Measurements from ENCODE around the gene MYO5B. TPM values are rescaled to one million over a fixed set of nuclear protein-coding genes. Genes with fewer than 3 reads are reported as not detected.
"Not testable (repeated sequence)": the region's sequence is repeated elsewhere in the genome, so short reads cannot be mapped to it uniquely, and the experiment has no call there.

MYO5B gene
- total RNA-seq, 4 donors from 2014 or later, result 0.63 to 31.0 (median 13.0) TPM

GRCh38 chr18:50111398-50111797 lies 83.5 kb downstream of the MYO5B start:
- TF ChIP-seq CTCF (IDR thresholded peaks at IDR 0.05), result no peak
- ATAC-seq (ENCODE audit: low FRiP score) (no peak), DNase-seq (ENCODE audit: low spot score) (no peak)

GRCh38 chr18:50107468-50107977 lies 87.4 kb downstream of the MYO5B start:
- DNase-seq (ENCODE audit: low spot score) (no peak), ATAC-seq (ENCODE audit: low FRiP score) (no peak)
- TF ChIP-seq CTCF (IDR thresholded peaks at IDR 0.05), result no peak

DNA sequence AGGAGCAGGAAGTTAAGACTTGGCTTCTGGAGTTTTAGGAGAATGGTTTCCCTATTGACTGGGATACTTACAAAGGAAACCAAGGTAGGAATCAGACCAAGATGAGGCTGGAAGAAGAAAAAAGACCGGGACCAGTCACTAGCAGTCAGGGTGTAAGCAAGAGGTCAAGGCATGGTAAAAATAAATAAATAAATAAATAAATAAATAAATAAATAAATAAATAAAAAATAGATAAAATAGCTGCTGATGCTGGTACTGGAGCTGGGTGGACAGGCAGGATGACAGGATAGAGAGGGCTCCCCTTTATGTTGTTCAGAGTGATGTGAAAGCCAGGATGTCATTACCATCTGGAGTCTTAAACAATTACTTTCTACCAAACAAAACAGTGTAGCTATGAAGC lies 89.9 kb downstream of the MYO5B start:
- TF ChIP-seq CTCF (IDR thresholded peaks at IDR 0.05), result no peak
- DNase-seq (ENCODE audit: low spot score) (no peak), ATAC-seq (ENCODE audit: low FRiP score) (no peak)

DNA sequence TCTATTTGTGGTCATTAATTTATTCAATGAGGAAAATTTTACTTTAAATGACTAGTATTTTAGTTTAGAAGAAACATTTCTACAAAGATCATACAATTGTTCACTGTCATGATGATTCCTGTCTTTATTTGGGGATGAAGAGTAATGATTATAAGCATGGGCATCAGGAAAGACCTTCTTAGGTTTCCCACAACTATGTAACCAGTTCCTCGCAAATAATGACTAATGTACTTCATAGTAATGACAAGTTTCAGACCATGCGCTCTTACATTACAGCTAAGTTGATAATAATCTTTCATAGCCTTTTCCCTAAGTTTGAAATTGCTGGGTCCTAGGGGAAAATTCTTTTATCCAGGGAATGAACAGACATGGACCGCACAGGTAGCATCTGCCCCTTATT lies 90.5 kb downstream of the MYO5B start:
- ATAC-seq (ENCODE audit: low FRiP score) (no peak), DNase-seq (ENCODE audit: low spot score) (no peak)
- TF ChIP-seq CTCF (IDR thresholded peaks at IDR 0.05), result no peak

GRCh38 chr18:50099725-50100407 lies 95.1 kb downstream of the MYO5B start:
- DNase-seq (ENCODE audit: low spot score), result no peak
- TF ChIP-seq CTCF (IDR thresholded peaks at IDR 0.05), result no peak

DNA sequence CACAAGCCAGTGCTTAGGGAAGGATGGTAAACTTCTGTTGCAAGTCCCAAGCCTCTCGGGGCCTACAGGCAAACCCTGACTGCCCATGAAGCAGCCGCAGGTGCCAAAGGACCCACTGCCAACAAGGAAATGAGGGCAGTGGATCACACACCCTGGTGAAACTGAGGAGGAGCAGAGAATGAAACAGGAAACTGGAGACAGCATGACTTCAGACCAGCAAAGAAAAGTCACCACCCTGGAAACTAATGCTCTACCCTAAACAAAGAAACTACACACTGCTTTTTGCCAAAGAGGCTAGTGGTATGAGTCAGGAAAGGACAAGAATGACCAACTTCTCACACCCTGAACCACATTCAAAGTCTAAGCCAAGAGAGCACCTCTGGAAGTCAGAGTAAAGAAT lies 97.2 kb downstream of the MYO5B start:
- no peak for TF ChIP-seq CTCF (IDR thresholded peaks at IDR 0.05)
- ATAC-seq (ENCODE audit: low FRiP score) (no peak), DNase-seq (ENCODE audit: low spot score) (no peak)

More at GRCh38 chr18:50099725-50100407, 95.1 kb downstream of the MYO5B start:
- peak; percentile 28 for ATAC-seq (ENCODE audit: low FRiP score)

DNA sequence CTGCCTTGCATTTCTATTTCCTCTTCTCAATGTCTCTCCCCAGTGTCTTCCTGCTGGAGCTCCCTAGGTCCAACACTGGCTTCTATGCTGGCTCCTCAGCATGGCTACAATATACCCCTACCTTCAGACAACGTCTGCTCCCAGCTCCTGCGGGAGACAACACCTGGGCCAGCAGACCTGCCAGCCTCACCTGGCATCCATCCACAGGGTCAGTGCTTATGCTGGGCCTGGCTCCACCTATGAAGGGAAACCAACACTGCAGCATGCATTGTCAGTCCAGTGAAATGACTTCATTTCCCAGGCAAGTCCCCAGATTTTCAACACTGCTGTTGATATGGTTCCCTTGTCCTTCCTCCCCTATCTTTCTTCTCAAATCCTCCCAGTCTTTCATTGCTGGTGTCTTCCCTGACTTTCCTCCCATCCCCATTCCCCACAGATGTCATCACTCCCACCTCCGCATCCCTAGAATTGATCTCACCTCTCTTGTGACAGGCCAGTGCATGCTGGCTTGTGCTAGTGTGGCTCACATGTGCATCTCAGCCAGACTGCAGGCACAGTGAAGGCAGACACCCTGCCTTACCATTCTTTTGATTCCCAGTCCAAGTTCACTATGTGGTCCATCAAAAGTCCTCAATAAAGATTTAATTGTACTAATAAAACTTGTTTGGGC lies 98.0 kb downstream of the MYO5B start:
- DNase-seq (ENCODE audit: low spot score), result no peak
- no peak for ATAC-seq (ENCODE audit: low FRiP score)
- no peak for TF ChIP-seq CTCF (IDR thresholded peaks at IDR 0.05)

- DNase-seq (ENCODE audit: low spot score); ATAC-seq (ENCODE audit: low FRiP score): not testable (repeated sequence)
Measured at GRCh38 chr18:50094786-50095185, 100.2 kb downstream of the MYO5B start.

Measured in omental fat pad (tissue), 4 donors.